H1 (cell line): ENCODE results near the gene PRKCA. TPM values are rescaled to one million over a fixed set of nuclear protein-coding genes. Genes with fewer than 3 reads are reported as not detected.
"Not testable (repeated sequence)": the region's sequence is repeated elsewhere in the genome, so short reads cannot be mapped to it uniquely, and the experiment has no call there.

ENCODE experiments used
- CTCF ChIA-PET: fragments of 300-600 bp; sonication (Branson Sonifier 250); formaldehyde crosslinking; loops from one replicate; lab custom pipeline; 2021; ENCODE audit not compliant: partially characterized antibody; lab: Charles Lee
- POLR2A ChIA-PET: fragments of 300-600 bp; sonication (Branson Sonifier 250); formaldehyde crosslinking; loops from one replicate; lab custom pipeline; 2021; ENCODE audit warnings: inconsistent platforms; ENCODE audit not compliant: partially characterized antibody; lab: Charles Lee
- DNase-seq, 2 experiments: peaks; one replicate each; pipeline versions ENCODE4 v3.0.0 to v3.0.0-alpha.2; 2010 to 2022; ENCODE audit warnings: low spot score in 2 of 2, low read depth in 1 of 2, mixed read lengths in 1 of 2
- FAIRE-seq: peaks from 2 replicates; lab custom pipeline; 2011; peaks lifted over from hg19 to GRCh38; lab: Jason Lieb, UNC
- H2AFZ ChIP-seq: 2 replicates; pipeline ENCODE4 v1.8.1; 2012; ENCODE audit warnings: low read length, inconsistent platforms
- H2AK5ac ChIP-seq: 2 replicates; pipeline ENCODE4 v1.6.1; 2013; ENCODE audit warnings: low read depth, low read length
- H2BK120ac ChIP-seq: replicated peaks from 2 replicates; pipeline ENCODE3; 2013; ENCODE audit warnings: low read depth, low read length, inconsistent platforms
- H2BK12ac ChIP-seq: 2 replicates; pipeline ENCODE4 v1.6.1; 2013; ENCODE audit warnings: low read depth, low read length
- H2BK15ac ChIP-seq: 2 replicates; pipeline ENCODE4 v1.6.1; 2013; ENCODE audit warnings: low read length
- H2BK20ac ChIP-seq: 2 replicates; pipeline ENCODE4 v1.6.1; 2013; ENCODE audit warnings: low read length
- H2BK5ac ChIP-seq: 2 replicates; pipeline ENCODE4 v1.6.1; 2013; ENCODE audit warnings: low read depth, low read length
- H3K14ac ChIP-seq: 2 replicates; pipeline ENCODE4 v1.6.1; 2013; ENCODE audit warnings: inconsistent platforms; ENCODE audit not compliant: insufficient read length
- H3K18ac ChIP-seq: 2 replicates; pipeline ENCODE4 v1.6.1; 2013; ENCODE audit warnings: low read length; ENCODE audit errors: extremely low read depth
- H3K23ac ChIP-seq: 2 replicates; pipeline ENCODE4 v1.6.1; 2013; ENCODE audit warnings: inconsistent platforms; ENCODE audit not compliant: insufficient read length
- H3K23me2 ChIP-seq: 2 replicates; pipeline ENCODE4 v1.6.1; 2013; ENCODE audit warnings: low read depth, low read length
- H3K27ac ChIP-seq: 2 replicates; pipeline ENCODE4 v1.6.1; 2011; ENCODE audit warnings: low read depth, low read length, inconsistent platforms
- H3K27me3 ChIP-seq, 4 experiments: replicated peaks in 1 of 4; 1 replicate in 1 of 4; 2 replicates in 3 of 4; pipeline versions ENCODE4 v1.6.1 to v1.8.1; 2011 to 2013; ENCODE audit warnings: low read length in 3 of 4, mild to moderate bottlenecking in 3 of 4, inconsistent platforms in 2 of 4, mixed read lengths in 2 of 4, moderate library complexity in 1 of 4; ENCODE audit not compliant: control insufficient read depth in 3 of 4, insufficient read depth in 3 of 4; ENCODE audit errors: extremely low read depth in 1 of 4
- H3K36me3 ChIP-seq, 4 experiments: 2 replicates each; pipeline versions ENCODE4 v1.6.1 to v1.8.1; 2011 to 2013; ENCODE audit warnings: mild to moderate bottlenecking in 4 of 4, low read length in 3 of 4, moderate library complexity in 2 of 4, control low read depth in 1 of 4, inconsistent platforms in 1 of 4; ENCODE audit not compliant: insufficient read depth in 4 of 4, control insufficient read depth in 2 of 4
- H3K4ac ChIP-seq: replicated peaks from 2 replicates; pipeline ENCODE3; 2013; ENCODE audit warnings: low read length, low read depth, mixed read lengths, inconsistent platforms; ENCODE audit not compliant: insufficient read length
- H3K4me1 ChIP-seq, 4 experiments: replicated peaks in 1 of 4; 1 replicate in 1 of 4; 2 replicates in 3 of 4; pipeline versions ENCODE4 v1.6.1 to v1.8.1; 2011 to 2013; ENCODE audit warnings: low read length in 3 of 4, inconsistent platforms in 2 of 4, mixed read lengths in 1 of 4; ENCODE audit not compliant: insufficient read depth in 4 of 4, control insufficient read depth in 3 of 4
- H3K4me2 ChIP-seq, 2 experiments: 2 replicates each; pipeline versions ENCODE4 v1.6.1 to v1.8.1; 2011 to 2013; ENCODE audit warnings: low read depth in 2 of 2, low read length in 2 of 2, control low read depth in 1 of 2, inconsistent platforms in 1 of 2, mild to moderate bottlenecking in 1 of 2; ENCODE audit not compliant: insufficient read depth in 1 of 2
- H3K4me3 ChIP-seq, 4 experiments: fragments of 200-600, 300-600 bp in 1 of 4; sonication (generic), shearing (Covaris generic), sonication (Bioruptor Twin) in 1 of 4; 2 replicates each; pipeline versions ENCODE4 v1.5.1 to v1.8.1; 2011 to 2016; ENCODE audit warnings: low read length in 4 of 4, low read depth in 3 of 4, control low read depth in 2 of 4, inconsistent platforms in 2 of 4, mild to moderate bottlenecking in 2 of 4, mixed read lengths in 1 of 4, moderate library complexity in 1 of 4; ENCODE audit not compliant: insufficient read depth in 2 of 4; ENCODE audit errors: extremely low read depth in 1 of 4
- H3K56ac ChIP-seq: replicated peaks from 2 replicates; pipeline ENCODE3; 2013; ENCODE audit warnings: low read depth, mild to moderate bottlenecking, mixed read lengths, low read length, inconsistent platforms; ENCODE audit not compliant: insufficient read length
- H3K79me1 ChIP-seq: 2 replicates; pipeline ENCODE4 v1.6.1; 2013; ENCODE audit warnings: low read depth, low read length, control low read depth
- H3K79me2 ChIP-seq, 2 experiments: 2 replicates each; pipeline versions ENCODE4 v1.6.1 to v1.8.1; 2012 to 2013; ENCODE audit warnings: low read length in 2 of 2, mild to moderate bottlenecking in 2 of 2, inconsistent platforms in 1 of 2; ENCODE audit not compliant: insufficient read depth in 2 of 2, control insufficient read depth in 1 of 2
- H3K9ac ChIP-seq, 4 experiments: replicated peaks in 1 of 4; 1 replicate in 1 of 4; 2 replicates in 3 of 4; pipeline versions ENCODE4 v1.6.1 to v1.8.1; 2011 to 2013; ENCODE audit warnings: low read depth in 3 of 4, low read length in 3 of 4, control low read depth in 2 of 4, mild to moderate bottlenecking in 2 of 4, moderate library complexity in 2 of 4, inconsistent platforms in 1 of 4; ENCODE audit errors: extremely low read depth in 1 of 4
- H3K9me3 ChIP-seq, 2 experiments: 2 replicates each; pipeline versions ENCODE4 v1.6.1 to v1.8.1; 2012 to 2013; ENCODE audit warnings: mild to moderate bottlenecking in 2 of 2, moderate library complexity in 2 of 2, control low read depth in 1 of 2, inconsistent platforms in 1 of 2, low read depth in 1 of 2, low read length in 1 of 2, mixed read lengths in 1 of 2; ENCODE audit not compliant: insufficient read depth in 2 of 2
- H4K20me1 ChIP-seq, 2 experiments: replicated peaks in 1 of 2; 2 replicates each; pipeline versions ENCODE3 to v1.8.1; 2011 to 2013; ENCODE audit warnings: inconsistent platforms in 2 of 2, low read length in 2 of 2, mild to moderate bottlenecking in 1 of 2; ENCODE audit not compliant: insufficient read depth in 2 of 2, control insufficient read depth in 1 of 2
- H4K5ac ChIP-seq: 2 replicates; pipeline ENCODE4 v1.6.1; 2013; ENCODE audit warnings: low read length, low read depth, mixed read lengths, inconsistent platforms; ENCODE audit not compliant: insufficient read length
- H4K8ac ChIP-seq: 2 replicates; pipeline ENCODE4 v1.8.0; 2013; ENCODE audit warnings: mild to moderate bottlenecking, moderate library complexity, low read length, inconsistent platforms; ENCODE audit not compliant: insufficient read depth; ENCODE audit errors: extremely low read depth
- H4K91ac ChIP-seq: replicated peaks from 2 replicates; pipeline ENCODE3; 2013; ENCODE audit warnings: low read length, mixed read lengths, inconsistent platforms; ENCODE audit not compliant: insufficient read length
- WGBS, 2 experiments: shearing (Covaris generic) in 1 of 2; methylation state at CpG; one replicate each; pipeline versions ENCODE4 v1.1.6 to v1.1.7; 2013 to 2015; ENCODE audit warnings: low lambda C conversion rate in 2 of 2, mixed read lengths in 2 of 2, inconsistent platforms in 1 of 2, low coverage in 1 of 2, missing lambda C conversion rate in 1 of 2; ENCODE audit not compliant: insufficient replicate concordance in 2 of 2, insufficient coverage in 1 of 2, insufficient read length in 1 of 2; ENCODE audit errors: extremely low coverage in 1 of 2, missing lambda C conversion rate in 1 of 2; 5-methylcytosine and 5-hydroxymethylcytosine counted together
- polyA plus RNA-seq, 7 experiments: library from polyadenylated mRNA; depleted of rRNA in 3 of 7; stranded (reverse) in 5 of 7; unstranded in 2 of 7; fragments of >200 nt in 5 of 7; fragments of 200-250 nt in 2 of 7; gene quantifications; 1 replicate in 5 of 7; 2 replicates in 1 of 7; 4 replicates in 1 of 7; pipeline versions ENCODE4 v1.2.1 to v1.2.3, GENCODE V29; 2011 to 2013; ENCODE audit warnings: missing spikeins in 2 of 7, mixed read lengths in 2 of 7
- total RNA-seq: library from RNA; stranded (reverse); fragmentation: NEBNext Ultra II Directional; extraction: Animal tissue kit (Norgen Biotek cat#: 25700); gene quantifications from 2 replicates; pipeline ENCODE4 v1.2.1, GENCODE V29; 2021

The PRKCA gene
- total and polyA plus RNA-seq, 2 of the 8 experiments (the other 6 are each of a cell fraction or from before 2014, with no cell fraction given): 5.8 to 17.8 TPM

DNA sequence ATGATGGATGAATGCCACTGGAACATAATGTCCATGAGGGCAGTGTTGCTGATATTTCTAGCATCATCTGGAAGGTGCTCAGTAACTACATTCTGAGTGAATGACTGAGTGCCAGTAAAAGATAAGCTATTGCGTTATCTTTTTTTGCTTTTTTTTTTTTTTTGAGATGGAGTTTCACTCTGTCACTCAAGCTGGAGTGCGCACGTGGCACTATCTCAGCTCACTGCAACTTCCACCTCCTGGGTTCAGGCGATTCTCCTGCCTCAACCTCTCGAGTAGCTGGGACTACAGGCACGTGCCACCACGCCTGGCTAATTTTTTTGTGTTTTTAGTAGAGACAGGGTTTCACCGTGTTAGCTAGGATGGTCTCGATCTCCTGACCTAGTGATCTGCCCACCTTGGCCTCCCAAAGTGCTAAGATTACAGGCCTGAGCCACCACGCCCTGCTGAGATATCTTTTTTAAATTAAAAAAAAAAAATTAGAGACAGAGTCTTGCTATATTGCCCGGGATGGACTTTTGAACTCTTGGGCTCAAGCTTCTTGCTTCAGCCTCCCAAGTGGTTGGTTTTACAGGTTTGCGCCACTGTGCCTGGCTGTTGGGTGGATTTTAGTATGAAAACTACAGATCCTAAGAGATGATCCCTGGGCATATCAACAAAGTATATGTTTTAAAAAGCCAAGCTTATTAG, 43.7 kb downstream of the PRKCA start:
- H3K18ac ChIP-seq, H3K23ac ChIP-seq, H3K36me3 ChIP-seq, H3K27me3 ChIP-seq, H3K79me1 ChIP-seq, H2AK5ac ChIP-seq, H4K5ac ChIP-seq, H3K56ac ChIP-seq, DNase-seq, H3K27ac ChIP-seq, H2BK12ac ChIP-seq, H3K4me2 ChIP-seq, H3K14ac ChIP-seq, H3K4me1 ChIP-seq, H2AFZ ChIP-seq, POLR2A ChIA-PET, H2BK120ac ChIP-seq, H2BK5ac ChIP-seq, H3K23me2 ChIP-seq, H3K9ac ChIP-seq, H2BK15ac ChIP-seq, H3K4me3 ChIP-seq, H4K91ac ChIP-seq, H4K8ac ChIP-seq, H3K9me3 ChIP-seq, H2BK20ac ChIP-seq, H4K20me1 ChIP-seq, FAIRE-seq, H3K4ac ChIP-seq: not testable (repeated sequence)
- CTCF ChIA-PET: interaction anchor here (1.3 to 1.7 kb wide), 3 partner anchors 8 to 325 kb away, joined by 4 read pairs; no protein-coding TSS in a partner anchor
- peaks cover 0 to 26% of the 10 kb centered on the region in 2 experiments; a peak in 2 of 4 replicates for H3K79me2 ChIP-seq
- WGBS, 2 experiments: 93% methylated on average over 12 of the region's 12 CpGs; no CpG with 5 or more reads in 1 of the 2 experiments
